RWPE1 (cell line): ENCODE measurements around the gene PIAS1.

Experiments
- CTCF ChIA-PET: fragments of 350-600 bp; sonication (Branson Sonifier 250); formaldehyde crosslinking; extraction: SDS; loops from one replicate; lab custom pipeline; 2021; lab: Yijun Ruan, JAX
- POLR2A ChIA-PET: fragments of 400-600 bp; formaldehyde crosslinking; extraction: SDS; loops from one replicate; lab custom pipeline; 2020; ENCODE audit warnings: antibody characterized with exemption; ENCODE audit not compliant: low non-redundant PET; lab: Yijun Ruan, JAX
- DNase-seq: peaks from one replicate; pipeline ENCODE4 v3.0.0; 2012; ENCODE audit warnings: low spot score
- H3K27ac ChIP-seq: fragments of 450-650 bp; 2 replicates; pipeline ENCODE4 v1.5.1; 2017
- TF ChIP-seq, protein P1 (sequence below): fragments of 450-650 bp; conservative IDR thresholded peaks from 2 replicates; pipeline ENCODE4 v1.5.1; 2017; ENCODE audit warnings: low read depth, mild to moderate bottlenecking

Gene PIAS1

DNA sequence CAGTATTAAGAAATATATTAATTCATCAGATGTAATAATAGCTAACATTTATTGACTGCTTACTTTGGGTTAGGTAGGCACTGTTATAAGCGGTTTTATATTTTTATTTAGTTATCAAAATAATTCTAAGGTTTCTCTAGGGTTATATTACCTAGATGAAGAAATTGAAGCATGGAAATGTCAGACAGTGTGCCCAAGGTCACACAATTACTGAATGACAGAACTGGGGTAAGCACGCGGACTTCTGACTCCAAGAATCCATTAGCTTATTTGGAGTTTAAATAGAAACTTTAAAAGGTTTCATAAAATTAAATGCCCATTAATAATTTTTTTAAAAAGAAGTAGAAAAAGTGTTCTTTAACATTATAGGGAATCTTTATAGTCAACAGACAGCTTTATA, 76.7 kb downstream of the PIAS1 start:
- TF ChIP-seq, protein P1, sequence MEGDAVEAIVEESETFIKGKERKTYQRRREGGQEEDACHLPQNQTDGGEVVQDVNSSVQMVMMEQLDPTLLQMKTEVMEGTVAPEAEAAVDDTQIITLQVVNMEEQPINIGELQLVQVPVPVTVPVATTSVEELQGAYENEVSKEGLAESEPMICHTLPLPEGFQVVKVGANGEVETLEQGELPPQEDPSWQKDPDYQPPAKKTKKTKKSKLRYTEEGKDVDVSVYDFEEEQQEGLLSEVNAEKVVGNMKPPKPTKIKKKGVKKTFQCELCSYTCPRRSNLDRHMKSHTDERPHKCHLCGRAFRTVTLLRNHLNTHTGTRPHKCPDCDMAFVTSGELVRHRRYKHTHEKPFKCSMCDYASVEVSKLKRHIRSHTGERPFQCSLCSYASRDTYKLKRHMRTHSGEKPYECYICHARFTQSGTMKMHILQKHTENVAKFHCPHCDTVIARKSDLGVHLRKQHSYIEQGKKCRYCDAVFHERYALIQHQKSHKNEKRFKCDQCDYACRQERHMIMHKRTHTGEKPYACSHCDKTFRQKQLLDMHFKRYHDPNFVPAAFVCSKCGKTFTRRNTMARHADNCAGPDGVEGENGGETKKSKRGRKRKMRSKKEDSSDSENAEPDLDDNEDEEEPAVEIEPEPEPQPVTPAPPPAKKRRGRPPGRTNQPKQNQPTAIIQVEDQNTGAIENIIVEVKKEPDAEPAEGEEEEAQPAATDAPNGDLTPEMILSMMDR: no peak
- POLR2A ChIA-PET: no interaction called here
- CTCF ChIA-PET: interaction anchor here (0.6 kb wide), 1 partner anchor 214 kb away, joined by 5 read pairs; no protein-coding TSS in a partner anchor
- DNase-seq: no peak
- H3K27ac ChIP-seq: no peak overlapping the region

DNA sequence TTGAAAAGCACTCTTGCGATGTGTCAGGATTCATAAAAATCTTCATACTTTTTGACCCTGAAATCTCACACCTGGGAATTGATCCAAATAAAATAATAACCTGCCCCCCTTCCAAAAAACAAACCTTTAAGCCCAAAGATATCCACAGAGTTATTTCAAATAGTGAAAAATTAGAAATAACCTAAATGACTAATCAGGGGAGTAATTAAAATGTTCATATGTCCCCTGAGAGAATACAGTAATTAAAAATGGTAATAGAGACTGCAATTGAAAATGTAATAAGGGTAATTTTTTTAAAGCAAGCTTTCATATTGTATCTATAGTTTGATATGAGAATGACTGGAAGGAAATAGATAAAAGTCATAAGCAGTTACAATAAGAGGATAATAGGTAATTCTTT, 83.0 kb downstream of the PIAS1 start:
- DNase-seq: no peak
- ChIA-PET CTCF (no interaction called here), POLR2A (no interaction called here)
- TF ChIP-seq, protein P1: no peak
- no peak overlapping the region for H3K27ac ChIP-seq

DNA sequence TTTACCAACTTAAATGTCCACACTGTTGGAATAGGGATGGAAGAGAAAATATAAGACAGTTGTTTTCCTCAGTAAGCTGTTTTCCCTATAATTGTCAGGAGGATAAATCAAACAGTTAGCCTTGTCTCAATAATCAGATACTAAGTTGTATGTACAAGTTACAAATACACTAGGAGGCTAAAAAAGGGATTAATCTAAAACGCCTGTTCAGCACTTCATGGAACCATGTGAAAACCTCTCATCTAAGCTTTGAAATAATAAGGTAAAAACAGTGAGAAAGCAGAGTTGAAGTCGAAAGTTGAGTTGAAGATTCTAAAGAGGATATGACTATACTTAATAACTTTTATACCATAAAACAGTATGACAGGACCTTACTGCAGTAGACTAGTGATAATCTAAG, 89.0 kb downstream of the PIAS1 start:
- CTCF ChIA-PET: interaction anchor here (0.8 kb wide), 1 partner anchor 32 kb away, joined by 3 read pairs; no protein-coding TSS in a partner anchor
- TF ChIP-seq, protein P1: no peak
- POLR2A ChIA-PET: no interaction called here
- DNase-seq: no peak
- H3K27ac ChIP-seq: no peak overlapping the region

DNA sequence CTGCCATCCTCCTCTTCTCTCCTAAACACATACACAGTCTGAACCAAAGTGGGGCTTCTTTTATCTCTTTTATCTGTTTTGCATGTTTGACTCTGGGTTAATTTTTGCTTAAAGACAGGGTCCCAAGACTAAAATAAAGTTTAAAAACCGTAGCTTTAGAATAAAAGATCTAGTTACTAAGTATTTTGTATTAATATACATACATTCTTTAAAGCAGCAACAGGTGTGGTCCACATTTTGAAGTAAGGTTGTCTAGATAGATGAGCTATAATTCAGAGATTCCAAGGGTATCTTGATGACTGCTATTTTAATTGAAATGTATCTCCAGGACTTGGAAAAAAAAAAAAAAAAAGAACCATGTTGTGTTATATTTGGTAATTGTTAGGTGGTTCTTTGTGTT, 89.7 kb downstream of the PIAS1 start:
- TF ChIP-seq, protein P1: no peak
- no peak for DNase-seq
- ChIA-PET CTCF (interaction anchor here (0.6 to 0.8 kb wide), 2 partner anchors 31 to 34 kb away, joined by 3 to 4 read pairs; no protein-coding TSS in a partner anchor), POLR2A (interaction anchor here (0.6 kb wide), 1 partner anchor 16 kb away, joined by 3 read pairs; no protein-coding TSS in a partner anchor)
- H3K27ac ChIP-seq: no peak overlapping the region

DNA sequence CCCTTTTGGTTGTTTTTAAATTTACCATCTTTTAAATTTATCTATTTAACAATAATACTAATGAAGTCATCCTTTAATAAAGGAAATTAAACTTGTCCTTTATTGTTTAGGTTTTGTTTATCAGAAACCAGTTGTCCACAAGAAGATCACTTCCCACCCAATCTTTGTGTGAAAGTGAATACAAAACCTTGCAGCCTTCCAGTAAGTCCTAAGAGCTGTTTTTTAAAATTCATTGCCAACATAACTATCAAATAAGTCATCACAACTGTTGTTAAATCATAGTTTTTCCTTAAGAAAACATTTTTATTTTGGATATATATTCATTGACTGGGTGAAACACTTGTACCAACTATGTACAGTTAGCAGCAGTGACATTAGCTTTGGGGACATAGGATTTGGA, 91.6 kb downstream of the PIAS1 start:
- no peak for DNase-seq

DNA sequence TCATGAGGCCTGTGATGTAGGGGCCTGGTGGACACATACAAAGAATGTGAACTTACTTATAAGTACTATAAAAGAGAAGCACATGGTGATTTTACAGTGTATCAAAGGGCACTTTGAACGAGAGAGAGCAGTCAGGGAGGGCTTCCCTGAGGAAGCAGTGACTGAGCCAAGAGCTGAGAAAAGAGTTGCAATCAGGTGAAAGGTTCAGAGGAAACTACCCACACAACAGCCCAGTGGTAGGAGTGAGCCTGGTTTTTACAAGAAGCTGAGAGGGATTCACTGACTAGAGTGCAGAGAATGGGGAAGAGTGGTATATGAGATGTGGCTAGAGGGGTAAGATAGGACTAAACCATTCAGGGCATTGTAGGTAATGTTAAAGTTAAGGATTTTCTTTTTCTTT, 93.9 kb downstream of the PIAS1 start:
- no peak overlapping the region for H3K27ac ChIP-seq
- no peak for DNase-seq
- ChIA-PET POLR2A (no interaction called here), CTCF (no interaction called here)
- TF ChIP-seq, protein P1: no peak

More for the DNA sequence above, 91.6 kb downstream of the PIAS1 start:
- ChIA-PET CTCF (interaction anchor here (0.6 to 1.0 kb wide), 2 partner anchors 9 to 698 kb away, joined by 3 to 5 read pairs; no protein-coding TSS in a partner anchor), POLR2A (no interaction called here)
- TF ChIP-seq, protein P1: no peak
- H3K27ac ChIP-seq: no peak overlapping the region
